HG03432 (cell line): ENCODE data around the gene CCDC51.

Experiments used
- ATAC-seq: cut with Tn5 transposase; IDR thresholded peaks from one replicate; pipeline ENCODE4 v1.9.1; 2021; ENCODE audit warnings: mild to moderate bottlenecking, moderate library complexity; ENCODE audit not compliant: unreplicated experiment

The CCDC51 gene

DNA sequence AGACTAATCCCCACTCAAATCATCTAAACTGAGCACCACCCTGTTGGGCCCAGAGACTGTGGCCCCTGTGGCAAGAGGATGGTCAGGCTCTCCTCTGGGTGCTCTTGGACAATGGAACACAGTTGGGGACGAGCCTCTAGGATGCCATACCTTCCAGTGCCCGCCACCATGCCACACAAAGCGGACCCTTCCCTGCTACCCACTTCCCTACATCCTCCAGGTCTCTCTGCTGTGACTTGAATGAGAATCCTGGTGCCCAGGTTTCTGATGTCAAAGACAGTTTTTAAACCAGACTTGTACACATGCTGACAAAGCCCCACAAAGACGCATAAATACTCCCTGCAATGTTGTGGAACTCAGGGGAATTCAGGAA lies 4.7 kb downstream of the CCDC51 start:
- no peak for ATAC-seq

DNA sequence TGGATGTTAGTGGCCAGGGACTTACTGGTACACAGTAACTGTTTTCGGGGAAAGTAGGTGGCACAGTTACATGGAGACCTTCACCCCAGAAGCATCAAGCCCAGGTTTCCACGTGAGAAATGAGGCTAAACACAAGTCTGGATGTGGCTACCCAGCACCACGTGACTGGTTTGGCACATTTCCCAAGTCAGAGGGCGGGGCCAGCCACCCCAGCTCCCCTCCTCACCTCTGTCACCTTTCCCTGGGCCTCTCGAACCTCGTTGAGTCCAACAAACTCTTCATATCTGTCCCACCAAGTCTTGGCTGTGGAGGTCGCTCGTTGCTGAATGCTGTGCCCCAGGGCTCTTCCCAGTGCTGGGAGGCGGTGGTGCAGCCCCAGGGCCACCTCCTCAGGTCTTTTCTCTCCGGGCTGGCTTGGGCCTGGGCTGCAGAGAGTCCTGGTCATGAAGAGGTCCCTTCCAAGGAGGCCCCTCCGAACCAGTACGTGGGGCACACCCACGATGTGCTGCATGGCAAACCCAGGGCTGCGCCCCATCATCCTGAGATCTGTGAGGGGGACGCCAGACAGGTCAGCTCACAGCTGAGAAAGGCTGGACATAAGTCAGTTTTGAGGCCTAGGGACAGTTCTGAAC lies 5.2 kb downstream of the CCDC51 start:
- ATAC-seq = no peak

DNA sequence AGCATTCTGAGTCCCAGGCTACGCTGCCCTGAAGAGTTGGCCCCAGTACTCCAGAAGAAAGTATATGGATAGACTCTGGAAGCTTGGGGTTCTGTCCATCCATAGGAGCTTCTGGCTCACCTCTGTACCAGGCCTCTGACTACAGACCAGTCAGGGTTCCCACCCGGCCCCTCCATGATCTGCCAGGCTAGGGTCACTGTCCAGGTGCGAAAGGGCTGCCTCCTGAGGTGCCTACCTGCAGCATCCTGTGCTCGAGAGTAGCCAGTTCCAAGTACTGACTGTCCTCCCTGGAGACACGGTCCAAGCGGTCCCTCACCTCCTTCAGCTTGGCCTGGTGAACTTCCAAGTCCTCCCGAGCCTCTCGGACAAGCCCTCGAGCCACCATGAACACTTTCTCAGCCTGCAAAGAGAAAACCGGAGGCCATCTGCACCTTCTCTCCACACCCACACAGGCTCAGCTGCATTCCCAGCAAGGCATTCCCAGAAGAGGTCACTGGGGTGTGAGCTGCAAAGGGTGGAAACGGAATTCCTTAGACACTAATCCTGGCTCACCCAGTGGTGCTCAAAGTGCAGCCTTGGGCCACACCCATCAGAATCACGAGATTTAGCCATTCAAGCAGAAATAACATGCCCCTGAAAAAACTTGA lies 6.3 kb downstream of the CCDC51 start:
- ATAC-seq = no peak

DNA sequence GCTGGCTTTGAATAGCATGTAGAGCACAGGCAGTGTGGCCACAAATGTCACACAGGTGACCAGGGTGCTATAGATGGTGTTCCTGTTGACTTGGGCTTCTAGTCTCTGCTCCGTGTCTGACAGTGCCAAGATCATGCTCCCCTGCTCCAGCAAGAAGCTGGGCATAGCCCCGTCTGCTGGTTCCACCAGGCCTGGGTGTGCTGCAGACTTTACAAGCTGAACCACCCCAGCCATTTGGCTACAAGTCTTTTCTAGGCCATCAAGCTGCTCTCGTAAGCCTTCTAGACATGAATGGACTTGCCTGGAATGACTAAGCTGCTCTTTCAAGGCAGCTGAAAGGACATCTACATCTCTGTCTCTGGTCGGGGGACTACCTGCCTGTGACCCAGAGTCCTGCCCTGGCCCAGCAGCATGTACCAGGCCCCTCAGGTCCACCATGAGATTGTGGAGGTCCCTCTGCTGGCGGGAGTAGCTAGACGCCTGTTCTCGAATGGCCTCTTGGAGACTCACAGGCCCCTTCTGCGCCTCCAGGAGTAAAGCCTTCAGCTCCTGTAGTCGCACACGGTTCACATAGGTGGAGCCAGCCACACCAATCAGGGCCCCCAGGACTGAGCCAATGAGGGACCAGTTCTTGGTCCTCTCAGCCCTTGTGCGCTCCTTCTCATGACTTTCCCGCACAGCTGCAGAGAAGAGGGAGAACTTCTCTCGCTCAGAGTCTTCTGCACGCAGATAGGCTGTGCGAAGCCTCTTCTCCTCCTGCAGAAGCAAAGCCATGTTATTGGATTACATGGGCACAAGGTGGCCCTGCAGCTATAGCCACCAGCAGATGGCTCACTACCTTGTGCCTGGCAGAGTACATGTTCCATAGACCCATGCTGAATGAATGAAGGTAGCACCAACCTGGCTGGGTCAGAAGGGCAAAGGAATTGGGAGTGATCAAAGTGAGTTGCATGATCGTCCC lies 7.2 kb downstream of the CCDC51 start:
- no peak for ATAC-seq

DNA sequence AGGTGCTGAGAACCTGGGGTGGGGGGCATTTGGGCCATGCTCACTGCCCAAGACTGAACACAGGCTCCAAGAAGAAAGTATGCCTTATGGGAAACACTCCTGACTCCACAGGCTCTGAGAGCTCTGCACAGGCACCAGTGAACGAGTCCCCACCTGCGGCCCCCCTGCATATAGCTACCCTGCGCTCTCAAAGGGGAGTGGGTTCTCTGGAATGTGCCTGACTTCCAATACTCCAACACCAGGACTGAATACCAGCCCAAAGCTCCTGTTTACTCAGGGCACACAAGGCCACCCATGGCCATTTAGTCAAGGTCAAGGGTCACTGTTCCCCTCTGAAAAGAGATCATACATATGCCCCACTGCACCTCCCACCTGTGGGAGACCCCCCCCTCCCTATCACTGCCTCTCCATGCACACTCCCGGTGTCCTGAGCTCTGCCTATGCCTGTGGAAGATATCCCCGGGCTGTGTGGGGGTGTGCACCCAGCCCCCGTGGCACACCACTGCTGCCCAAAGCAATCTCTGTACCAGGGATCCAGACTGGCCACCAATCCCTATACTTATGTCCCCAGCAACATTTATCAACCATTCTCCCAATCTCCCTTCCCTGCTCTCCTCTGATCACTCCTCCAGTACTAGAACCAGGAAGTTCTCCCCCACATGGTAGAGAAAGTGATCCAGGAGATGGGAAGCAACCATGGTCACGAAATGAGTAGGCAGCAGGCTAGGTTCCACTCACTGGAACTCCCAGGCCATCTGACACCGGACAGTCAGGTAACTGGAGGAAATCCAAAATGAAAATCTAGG lies 8.5 kb downstream of the CCDC51 start:
- ATAC-seq = no peak

DNA sequence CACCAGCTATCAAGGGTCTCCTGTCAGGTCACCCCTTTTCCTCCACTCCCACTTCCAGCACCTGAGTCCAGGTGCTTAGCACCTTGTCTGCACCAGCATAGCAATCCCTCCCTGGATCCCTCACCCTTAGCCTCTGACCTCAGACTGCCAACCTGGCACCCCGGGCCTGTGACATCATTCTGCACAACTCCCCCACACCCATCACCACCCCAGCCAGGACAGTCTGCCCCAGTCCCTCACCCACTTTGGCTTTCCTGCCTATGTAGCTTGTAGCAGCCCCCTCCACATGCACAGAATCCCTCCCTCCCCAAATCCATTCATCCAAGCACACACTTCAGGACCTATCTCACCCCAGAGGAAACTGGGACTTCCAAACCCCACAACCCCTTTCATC lies 9.2 kb downstream of the CCDC51 start:
- ATAC-seq = no peak

DNA sequence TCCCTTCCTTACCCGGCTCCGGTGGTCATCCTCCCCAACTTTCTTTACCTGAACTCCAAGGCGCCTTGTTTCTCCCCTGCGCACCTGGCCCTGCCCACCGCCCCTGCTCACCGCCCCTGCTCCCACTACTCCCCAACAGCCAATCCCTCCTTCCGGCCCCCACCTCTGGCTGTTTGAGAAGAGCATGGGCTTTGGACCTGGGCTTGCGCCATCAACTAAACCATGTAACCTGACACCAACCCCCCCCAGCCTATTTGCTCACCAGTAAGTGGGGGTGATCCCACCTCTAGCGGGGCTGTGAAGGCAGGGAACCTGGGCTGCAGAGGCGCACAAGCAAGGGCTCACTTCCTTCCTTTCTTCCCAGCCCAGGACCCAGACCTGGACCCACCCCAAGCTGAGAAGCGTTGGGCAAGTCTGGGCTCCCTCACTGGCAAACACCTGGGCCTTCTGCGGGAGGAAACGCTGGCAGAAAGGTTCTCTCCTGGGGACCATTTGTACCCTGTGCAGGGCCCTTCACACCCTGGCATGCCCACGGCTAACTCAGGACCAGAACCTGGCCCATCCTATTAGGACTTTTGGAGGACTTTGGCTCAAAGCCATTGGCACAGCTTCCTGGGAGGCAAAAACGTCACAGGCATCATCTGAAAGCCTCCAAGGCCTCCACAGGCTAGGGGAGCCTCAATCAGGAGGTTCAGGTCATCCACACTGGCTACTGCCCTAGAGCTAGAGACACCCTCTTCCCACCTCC lies 9.8 kb downstream of the CCDC51 start, which contains the start of gene PLXNB1:
Gene PLXNB1, minus strand, starts transcription at position 127 of the 748 bp plus-strand sequence. CDS start 5,475 bp downstream, outside the sequence.
- ATAC-seq = peak; percentile 16

DNA sequence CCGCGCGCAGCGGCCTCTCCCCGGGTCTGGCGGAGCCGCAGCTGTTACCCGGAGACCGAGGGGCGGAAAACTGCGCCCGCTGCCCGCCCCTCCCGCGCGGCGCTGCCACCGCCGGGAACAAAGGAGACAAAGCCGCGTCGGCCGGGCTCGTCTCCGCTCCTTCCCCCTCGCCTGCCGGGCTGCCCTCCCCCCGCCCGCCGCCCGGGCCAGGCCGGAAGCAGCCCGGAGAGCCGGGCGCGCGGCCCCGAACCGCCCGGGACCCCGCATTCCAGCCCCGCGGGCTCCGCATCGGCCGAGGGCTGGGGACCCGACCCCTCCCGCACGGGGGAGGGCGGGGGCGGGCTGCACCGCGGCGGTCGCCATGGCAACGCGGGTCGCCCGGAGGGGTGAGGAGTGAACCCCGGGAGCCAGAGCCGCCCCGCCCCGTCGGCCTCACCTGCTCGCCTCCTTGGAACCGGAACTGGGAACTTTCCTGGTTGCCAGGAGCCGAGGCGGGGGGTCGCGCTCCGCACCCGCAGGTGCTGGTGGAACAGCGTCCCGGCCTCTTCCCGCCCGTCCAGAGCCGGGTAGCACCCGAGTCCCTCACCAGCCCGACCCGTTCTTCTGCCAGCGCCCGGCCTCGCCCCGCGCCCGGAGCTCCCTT lies 10.5 kb downstream of the CCDC51 start:
- peak; percentile 47 for ATAC-seq

DNA sequence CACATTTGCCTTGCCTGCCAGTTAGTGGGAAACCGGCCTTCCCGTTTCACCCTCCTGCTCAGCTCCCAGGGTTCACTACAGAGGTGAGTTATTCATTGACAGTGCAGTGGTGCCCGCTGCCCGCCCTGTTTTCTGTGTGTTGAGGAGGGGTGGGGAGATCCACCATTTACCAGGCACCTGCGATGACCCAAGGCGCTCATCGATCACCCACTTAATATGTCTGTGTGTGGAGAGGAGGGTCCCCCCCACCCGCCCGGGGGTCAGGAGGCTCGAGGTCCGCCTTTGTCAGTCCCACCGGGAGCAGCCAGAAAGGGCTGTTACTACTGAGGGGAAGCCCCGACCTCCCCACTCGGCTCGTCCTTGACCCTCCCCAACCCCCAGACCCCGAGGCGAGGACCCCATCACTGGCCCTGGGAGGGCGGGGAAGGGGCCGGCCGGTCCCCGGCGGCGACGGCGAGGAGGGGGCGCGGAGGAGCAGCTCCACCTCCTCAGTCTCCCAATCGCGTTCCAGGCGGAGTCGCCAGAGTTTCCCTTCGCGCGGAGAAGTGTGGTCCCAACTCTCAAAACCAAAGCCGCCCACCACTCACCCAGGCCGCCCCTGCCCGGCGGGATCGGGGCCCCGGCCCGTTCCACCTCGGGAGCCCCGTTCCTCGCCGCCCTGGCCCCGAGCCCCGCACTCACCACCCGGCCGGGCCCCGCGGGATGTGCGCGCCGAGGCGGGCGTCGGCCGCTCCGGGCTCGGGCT lies 11.2 kb downstream of the CCDC51 start:
- peak; percentile 34 for ATAC-seq

DNA sequence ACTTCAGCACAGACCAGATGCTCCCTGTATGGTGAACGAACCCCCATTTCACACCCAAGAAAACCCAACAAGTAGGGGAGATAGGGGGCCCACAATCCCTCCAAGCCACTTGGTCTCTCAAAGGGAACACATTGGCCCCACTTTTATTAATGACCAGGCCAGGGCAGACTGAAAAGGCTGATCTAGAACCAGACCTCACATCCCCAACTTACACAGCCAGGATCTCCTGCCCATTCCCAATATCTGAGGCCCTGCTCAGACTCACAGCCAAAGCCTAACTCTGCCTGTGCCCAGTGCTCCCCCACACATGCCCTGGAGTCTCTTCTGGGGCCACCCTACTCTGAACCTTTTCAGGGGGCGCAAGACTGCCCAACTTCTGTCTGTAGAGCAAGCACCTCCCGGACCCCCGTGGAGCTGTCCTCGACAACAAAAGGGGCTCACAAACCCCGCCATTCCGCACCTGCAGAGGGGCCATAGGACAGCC lies 11.8 kb downstream of the CCDC51 start:
- no peak for ATAC-seq

DNA sequence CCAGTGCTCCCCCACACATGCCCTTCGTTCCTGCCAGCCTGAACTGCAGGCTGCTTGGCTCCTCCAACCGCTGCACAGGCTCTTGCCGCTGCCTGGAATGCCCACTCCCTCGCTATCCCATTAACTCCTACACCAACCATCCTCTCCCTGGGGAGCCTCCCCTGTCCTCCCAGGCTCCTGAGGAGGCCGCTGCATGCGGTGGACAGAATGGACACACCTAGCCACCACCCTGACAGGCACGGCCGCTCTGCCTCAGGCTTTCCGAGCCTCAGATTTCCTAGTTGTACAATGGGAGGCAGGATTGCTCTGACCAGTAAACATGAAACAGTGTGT lies 12.3 kb downstream of the CCDC51 start:
- no peak for ATAC-seq

DNA sequence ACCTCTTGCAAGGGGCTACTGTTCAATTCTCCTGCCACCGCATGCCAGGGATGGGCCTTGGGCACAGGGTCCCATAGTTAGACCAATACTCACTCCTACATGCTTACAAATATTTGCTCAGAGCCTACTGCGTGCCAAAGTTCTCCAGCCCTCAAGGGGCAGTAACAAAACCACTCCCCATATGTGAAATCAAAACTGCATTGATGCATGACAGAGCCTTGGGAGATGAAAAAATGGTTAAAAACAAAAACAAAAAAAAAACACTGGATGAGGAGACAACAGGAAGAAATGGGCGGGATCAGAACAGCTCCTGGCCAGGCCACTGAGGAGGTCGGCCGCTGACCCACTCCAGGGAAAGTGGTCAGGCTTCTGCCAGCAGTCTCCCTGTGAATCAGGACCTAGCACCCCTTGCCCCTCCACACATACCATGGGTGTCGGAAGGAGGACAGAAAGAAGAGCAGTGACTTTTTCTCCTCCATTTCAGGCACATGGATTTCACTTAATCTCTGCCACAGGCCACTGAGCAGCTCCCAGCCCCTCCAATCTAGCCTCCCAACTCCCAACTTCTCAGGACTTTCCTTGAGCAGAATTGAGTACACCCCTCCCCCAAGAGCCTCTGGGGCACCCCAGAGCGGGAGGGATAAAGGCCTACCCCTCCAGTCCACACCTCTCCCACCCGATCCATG lies 12.8 kb downstream of the CCDC51 start:
- ATAC-seq = no peak

DNA sequence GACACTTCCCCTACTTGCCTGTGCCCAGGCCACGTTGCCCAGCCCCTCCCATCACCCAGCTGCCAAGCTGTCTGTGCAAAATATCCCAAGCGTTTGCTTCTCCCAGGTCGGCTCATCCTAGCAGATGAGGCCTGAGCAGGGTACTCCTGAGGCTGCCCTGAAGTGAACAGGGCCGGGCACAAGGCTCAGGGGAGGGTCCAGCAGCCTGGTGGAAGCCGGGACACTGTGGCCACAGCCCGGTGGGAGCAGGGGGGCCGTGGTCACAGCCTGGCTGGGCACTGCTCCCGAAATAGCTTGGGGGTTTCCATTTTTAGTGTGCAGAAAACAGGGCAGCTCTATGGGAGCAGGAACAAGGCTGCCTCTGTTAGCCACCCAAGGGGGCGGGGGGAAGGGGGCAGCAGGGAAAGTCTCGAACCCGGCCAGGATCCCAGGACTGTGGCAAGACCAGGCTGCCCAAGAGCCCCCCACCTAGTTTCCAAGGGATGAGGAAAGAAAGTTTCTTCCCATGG lies 13.5 kb downstream of the CCDC51 start:
- ATAC-seq = no peak

DNA sequence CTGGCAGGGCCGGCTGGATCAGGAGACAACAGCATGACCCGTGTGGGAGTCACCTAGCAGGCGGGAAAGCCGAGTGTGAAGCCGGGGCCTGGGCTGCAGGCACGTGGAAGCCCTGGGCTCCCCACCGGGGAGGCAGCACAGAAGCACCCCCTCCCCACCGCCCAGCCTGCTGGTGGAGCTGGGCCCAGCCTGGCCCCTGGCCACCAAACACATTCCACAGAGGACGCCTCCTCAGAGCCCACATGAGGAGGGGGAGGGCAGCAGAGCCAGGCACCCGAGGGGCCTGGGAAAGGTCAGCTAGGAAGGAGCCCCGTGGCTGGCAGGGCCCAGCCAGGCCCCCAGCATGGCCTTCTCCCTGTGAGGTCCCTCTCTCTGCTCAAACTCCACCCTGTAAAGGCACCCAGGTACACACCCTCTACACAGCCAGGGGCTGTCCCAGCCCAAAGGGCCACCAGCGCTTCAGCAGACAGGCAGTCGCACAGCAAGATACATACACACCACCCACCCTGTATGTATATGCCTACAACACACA lies 14.6 kb downstream of the CCDC51 start:
- no peak for ATAC-seq

DNA sequence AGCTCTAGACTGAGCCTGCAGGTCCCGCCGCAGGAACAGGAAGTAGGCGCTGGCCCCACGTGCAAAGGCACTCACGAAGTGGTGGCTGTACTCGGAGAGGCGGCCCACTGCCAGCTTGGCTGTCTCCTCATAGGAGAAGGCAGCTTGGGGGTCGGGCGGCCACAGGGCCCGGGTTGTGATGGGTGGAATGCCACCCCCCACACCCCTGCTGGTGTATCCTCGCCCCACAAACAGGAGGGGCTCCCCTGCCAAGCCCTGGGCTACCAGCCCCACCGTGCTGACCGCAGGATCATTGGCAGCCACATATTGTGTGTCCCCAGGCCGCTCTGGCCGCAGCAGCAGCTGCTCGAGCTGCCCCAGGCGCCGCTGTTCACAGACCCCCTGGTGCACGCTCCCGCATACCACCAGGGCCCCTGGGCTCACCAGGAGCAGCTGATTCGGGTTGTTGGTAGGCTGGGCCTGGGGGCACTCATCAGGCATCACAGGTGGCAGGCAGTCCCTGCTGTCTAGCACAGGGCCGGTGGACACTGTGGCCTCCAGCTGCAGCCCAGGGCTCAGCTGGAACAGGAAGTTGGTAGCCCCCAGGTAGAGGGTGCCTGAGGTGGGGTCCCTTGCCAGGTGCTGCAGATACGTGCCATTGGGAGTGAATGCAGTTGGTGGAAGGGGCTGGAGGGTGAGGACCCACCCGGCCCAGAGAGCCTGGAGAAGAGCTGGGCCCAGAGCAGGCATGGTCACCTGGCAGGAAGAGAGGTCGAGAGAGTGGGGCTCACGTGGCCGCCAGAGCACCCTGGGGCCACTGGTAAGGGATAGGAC lies 15.8 kb downstream of the CCDC51 start:
- no peak for ATAC-seq

DNA sequence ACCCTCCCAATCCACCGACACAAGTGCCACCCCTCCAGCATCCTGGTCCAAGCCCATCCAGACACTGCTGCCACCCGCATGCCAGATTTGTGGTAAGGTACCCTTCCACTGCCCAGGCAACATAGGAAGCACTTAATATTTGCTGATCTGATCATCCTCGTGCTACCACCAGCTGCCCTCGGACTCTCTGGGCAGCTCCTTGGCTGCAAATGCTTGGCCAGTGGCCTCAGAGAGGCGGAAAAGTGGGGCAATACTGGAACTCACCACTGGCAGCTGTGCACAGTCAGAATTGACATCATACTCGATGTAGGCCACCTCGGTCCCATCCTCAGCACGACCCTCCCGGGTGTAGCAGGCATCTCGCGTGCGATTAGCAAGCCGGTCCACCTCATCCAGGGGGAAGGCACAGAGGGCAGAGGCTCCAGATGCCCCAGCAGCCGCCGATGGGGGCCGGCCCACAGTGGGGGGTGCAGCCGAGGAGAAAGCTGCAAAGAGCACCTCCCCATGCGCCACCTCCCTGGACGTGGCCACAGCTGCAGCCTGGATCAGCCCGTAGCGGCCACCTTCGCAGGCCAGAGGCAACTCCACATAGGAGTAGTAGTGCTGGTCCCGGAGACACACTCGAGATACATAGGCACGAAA lies 16.6 kb downstream of the CCDC51 start:
- no peak for ATAC-seq

DNA sequence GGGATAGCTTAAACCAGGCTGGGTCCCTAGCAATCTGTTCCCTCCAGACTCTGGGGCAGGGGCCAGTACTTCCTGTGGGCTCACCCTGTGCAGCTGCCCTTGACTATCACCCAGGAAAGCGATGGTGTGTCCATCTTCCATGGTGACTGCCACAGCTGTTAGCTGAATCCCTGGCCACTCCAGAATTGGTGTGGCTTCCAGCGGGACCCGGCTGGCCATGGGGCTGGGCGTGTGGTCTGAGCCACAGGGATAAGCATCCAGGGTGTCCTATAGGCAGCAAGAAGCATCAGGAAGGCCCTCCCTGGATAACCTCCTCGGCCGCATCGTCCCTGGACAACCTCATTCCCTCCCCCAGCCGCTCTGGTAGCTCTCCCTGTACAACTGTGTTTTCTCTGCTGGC lies 17.2 kb downstream of the CCDC51 start:
- no peak for ATAC-seq
